GM18858 (cell line): Measurements from ENCODE around the gene MNAT1.
A peak's percentile ranks its signal among the peaks of the same experiment; 100 is the strongest.
"Not testable (repeated sequence)": the region's sequence is repeated elsewhere in the genome, so short reads cannot be mapped to it uniquely, and the experiment has no call there.

Experiments
- ATAC-seq: cut with Tn5 transposase; IDR thresholded peaks from one replicate; pipeline ENCODE4 v1.9.1; 2021; ENCODE audit not compliant: unreplicated experiment

The MNAT1 gene

DNA sequence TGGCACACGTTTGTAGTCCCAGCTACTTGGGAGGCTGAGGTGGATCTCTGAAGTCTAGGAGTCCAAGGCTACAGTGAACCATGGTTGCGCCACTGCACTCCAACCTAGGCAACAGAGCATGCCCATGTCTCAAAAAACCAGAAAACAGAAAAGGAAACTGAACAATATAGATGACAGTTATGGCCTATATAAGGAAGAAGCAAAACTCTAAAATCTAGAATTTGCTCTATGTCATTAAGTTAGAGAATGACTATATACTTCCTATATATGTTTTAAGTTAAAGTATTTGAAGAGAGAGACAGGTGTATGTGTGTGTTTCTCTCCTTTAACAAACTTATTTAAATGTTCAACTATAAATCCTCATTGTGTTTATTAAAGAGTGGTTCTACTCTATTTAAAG lies 65.8 kb downstream of the MNAT1 start:
- no peak for ATAC-seq

DNA sequence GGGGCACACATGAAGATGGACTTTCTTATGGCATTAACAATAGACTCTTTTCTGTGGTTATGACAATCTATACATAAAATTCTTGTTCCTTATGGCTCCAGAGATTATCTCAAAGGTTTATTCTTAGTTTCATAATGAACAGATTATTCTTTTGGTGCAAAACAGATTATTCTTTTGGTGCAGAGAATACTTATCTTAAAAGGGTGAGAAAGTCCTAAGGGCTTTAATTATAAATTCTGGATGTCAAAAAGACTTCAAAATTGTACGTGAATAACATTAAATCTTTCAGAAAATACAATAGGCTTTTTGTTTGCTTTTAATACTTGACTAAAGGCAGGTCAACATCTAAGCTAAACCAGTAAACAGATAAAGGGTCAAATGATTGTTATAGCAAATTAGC lies 69.3 kb downstream of the MNAT1 start:
- ATAC-seq = no peak

DNA sequence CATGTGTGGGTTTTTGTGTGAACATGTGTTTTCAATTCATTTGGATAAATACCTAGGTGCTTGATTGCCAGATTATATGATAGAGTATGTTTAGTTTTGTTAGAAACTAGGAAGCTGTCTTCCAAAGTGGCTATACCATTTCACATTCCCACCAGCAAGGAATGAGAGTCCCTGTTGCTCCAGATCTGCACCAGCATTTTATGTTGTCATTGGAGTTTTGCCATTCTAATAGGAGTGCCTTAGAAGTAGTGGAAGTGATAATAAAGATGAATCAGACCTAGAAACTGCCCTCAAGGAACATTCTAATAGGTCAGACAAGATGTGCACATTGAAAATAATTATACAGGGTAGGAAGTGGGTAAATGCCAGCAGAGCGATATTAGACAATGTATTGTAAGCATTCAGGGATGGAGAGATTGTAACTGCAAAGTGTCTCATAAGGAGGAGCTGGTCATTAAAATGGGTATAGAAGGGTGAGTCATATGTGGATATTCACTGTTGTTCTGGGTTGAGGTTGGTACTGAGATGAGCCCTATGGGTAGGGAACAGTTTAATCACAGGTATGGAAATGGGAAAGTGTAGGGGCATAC lies 71.4 kb downstream of the MNAT1 start:
- no peak for ATAC-seq

DNA sequence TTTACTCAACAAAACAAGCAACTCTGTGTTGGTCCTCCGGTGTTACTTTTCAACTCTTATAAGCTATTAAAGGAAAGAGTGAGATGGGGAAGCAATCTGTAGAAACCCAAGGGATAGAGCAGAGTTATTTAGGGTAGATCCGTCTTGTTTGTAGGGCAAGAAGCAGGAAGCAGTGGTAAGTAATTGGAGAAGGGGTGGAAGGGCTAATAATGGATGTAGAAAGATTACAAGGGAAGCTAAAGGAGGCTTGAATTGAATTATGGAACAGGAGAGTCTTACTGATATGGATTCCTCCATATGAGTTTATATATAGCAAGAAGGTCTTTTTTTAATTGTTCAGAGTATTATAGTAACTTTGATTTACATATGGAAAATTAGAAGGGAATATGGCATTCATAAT lies 72.7 kb downstream of the MNAT1 start:
- ATAC-seq = no peak

- no peak for ATAC-seq
Measured at GRCh38 chr14:60807971-60808370, 73.4 kb downstream of the MNAT1 start.

DNA sequence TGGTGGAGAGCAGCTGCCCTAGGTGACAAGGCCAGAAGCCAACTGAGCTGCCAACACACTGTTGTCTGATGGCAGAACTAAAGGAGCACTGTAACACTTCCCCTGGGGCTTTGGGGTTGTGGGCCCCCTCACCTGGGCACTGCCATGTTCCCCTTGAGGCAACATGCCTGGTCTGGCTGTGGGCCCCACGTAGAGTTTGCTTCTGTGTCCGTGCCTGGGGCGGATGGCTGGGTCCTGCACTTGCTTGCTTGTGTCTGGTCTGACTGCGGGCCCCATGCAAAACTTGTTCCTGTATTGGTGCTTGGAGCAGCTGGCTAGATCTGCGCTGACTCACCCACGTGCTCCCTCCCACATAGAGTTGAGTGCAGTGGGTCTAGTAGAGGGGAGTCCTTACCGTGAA lies 78.4 kb downstream of the MNAT1 start:
- ATAC-seq = no peak

DNA sequence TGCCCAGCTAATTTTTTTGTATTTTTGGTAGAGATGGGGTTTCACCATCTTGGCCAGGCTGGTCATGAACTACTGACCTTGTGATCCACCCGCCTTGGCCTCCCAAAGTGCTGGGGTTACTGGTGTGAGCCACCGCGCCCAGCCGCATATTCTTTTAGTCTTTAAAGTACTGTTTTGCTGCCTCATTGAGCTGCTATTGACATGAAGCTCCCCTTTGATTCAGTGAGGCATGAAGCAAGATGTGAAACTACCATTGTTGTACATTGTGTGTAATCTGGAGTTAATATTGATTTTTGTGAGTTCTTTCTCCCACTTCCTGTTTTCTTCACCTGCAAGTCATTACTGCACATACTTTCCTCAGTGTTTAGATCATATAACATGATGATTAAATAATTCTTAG lies 80.8 kb downstream of the MNAT1 start:
- peak; percentile 98 for ATAC-seq

DNA sequence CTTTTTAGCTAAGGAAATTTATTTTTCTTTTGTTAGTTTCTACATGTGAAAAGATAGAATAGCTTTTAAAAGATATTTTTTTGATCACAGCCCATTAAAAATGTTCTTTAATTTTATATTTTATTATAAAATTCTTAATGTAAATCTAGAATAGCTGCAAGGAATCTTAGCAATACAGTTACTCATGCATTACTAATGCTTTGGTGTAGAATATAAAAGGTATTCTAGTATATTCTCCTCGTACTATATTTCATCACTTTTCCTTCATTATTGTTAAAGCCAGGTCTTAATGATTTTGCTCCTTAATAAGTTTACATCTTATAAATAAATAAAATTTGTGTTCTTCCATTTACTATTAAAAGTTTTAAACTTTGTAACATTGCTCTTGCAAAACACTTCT lies 82.6 kb downstream of the MNAT1 start:
- no peak for ATAC-seq

GRCh38 chr14:60819575-60819974 lies 85.0 kb downstream of the MNAT1 start:
- no peak for ATAC-seq

GRCh38 chr14:60838601-60839000 lies 104.0 kb downstream of the MNAT1 start:
- ATAC-seq = no peak

DNA sequence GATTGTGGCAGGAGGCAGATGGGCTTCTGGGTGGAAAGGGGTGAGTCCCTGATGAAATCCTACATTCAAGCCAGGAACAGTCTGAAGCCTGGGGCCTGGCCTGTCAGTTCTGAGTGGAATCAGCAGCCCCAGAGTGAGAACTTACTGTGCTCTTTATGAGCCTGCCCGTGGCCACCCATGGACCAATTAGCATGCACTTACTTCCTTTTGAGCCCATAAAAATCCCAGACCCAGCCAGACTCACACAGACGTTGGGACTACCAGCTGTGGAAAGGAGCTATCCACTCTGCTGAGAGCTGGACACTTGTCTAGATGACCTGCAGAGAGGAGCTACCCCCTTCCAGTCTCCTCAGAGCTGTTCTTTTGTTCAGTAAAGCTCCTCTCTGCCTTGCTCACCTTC lies 104.5 kb downstream of the MNAT1 start:
- no peak for ATAC-seq

DNA sequence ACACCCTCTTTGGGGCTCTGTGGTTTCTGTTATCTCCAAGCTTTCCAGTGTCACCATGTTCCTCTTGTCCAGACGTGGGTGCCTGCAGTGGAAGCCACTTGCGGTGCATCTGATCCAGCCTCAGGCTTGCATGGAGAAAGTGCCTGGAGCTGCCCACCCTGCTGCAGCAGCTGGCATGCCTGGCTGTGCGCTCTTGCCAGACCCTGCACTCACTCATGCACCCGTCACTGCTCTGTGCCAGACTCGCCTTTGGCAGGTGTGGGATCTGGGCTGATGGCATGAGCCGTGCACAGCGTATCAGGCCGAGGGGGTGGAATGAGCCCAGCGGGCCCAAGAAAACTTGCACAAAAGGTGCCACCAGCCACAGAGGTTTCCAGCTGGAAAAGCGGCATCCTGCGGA lies 105.1 kb downstream of the MNAT1 start:
- ATAC-seq = no peak

DNA sequence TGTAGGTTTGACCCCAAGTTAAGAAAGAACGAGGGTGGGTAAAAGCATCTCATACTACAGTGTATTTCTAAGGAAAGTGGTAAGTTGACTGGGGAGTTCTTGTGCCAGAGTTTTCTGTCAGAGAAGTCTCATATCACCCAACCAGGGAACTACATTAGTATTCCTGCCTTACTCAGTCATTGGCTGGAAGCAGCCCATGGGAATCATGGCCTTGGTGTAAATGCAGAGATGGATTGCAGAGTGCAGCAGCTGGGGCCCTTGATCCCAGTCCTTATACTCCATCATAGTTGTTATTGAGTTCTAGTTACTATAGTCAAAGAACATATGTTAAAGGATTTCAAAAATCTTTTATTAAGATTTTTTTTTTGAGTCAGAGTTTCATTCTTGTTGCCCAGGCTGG lies 105.8 kb downstream of the MNAT1 start:
- ATAC-seq = no peak

DNA sequence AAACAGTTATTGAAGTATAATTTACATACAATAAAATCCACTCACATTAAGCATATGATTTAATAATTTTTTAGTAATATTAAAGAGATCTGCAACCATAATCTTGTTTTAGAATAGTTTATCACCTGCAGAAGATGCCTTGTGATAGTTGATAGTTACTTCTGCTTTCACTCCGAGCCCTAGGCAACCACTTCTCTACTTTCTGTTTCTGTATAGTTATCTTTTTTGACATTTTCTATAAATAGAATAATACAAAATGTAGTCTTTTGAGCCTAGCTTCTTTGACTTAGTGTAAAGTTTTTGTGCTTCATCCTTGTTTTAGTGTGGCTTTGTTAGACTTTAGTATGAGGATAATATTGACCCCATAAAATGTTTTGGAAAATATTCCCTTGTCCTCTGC lies 111.0 kb downstream of the MNAT1 start:
- ATAC-seq = peak; percentile 96

DNA sequence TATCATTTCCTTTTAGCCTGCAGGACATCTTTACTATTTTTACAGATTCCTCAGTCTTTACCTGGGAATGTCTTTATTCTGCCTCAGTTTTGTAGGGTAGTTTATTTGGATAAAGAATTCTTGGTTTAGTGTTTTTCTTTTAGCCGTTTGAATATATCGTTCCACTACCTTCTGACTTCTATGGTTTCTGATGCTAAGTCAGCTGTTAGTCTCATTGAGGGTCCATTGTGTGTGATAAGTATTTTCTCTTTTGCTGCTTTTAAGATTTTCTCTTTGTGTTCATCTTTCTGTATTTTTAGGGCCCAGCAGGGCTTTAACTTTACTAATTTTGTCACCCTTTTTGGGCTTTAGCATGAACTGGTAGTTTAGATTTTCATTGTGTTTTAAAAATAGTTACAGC lies 113.5 kb downstream of the MNAT1 start:
- ATAC-seq = no peak

GRCh38 chr14:60851692-60852091 lies 117.1 kb downstream of the MNAT1 start:
- not testable (repeated sequence) for ATAC-seq

DNA sequence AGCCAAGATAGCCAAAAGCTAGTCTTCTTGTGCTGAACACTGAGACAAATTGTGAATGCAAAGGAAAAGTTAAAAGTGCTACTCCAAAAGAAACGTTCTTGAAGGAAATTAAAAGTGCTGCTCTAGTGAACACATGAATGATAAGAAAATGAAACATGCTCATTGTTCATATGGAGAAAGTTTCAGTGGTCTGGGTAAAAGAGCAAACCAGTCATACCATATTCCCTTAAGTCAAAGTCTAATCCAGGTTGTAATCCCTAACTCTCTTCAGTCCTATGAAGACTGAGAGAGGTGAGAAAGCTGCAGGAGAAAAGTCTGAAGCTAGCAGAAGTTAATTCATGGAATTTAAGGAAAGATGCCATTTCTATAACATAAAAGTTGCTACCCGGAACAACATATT lies 121.5 kb downstream of the MNAT1 start:
- peak; percentile 46 for ATAC-seq

GRCh38 chr14:60859525-60859924 lies 125.0 kb downstream of the MNAT1 start:
- ATAC-seq = no peak

- no peak for ATAC-seq
Measured at GRCh38 chr14:60861545-60862140, 127.1 kb downstream of the MNAT1 start.

- ATAC-seq = no peak
Measured at GRCh38 chr14:60862283-60862682, 127.7 kb downstream of the MNAT1 start.

DNA sequence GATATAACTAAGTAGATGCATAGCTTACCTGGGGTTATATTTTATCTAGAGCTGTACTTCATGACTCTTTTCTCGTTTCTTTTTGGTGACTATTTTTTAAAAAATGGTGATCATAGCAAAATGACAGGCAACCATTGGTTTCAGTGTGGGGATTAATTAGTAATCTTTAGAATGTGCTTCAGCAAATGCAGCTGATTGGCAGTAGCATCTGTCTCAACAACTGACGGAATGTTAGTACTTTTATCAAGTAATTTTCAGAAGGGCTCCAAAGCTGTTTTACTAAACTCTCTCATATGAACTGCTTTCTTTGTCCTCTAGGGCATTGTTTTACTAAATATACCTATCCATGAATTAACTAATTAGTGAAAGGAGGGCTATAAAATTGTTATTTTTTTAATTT lies 128.7 kb downstream of the MNAT1 start:
- no peak for ATAC-seq

DNA sequence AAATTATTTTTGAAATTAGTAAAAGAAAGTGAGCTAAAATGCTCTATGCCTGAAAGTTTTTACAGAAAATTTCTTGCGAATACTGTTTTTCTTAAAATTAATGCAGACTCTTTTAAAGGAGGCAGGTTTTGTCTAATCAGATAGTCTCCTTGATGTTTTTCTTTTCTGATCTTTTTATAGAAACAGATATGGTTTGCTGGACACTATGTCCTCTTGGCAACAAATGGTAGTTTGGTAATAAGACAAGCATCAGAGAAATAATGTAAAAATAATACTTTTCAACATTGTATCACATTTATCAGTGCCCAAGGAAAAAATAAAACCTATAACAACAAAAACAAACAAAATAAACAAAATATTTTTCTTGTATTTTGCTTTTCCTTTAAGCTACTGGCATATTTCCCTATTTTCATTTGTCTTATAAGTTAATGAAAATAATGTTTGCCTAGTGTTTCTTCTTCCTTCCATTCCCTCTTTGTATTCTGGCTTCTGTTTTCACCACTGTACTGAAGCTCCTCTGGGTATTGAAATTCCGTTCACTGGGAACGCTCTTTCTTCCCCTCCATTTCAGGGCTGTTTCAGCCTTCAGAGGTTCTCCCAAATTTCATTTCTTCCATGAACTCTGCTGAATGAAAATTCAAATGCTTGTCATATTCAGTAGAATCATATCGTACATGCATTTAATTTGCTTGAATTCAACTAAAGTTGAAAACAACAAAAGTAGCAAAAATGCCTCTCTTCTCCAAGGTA lies 131.0 kb downstream of the MNAT1 start:
- no peak for ATAC-seq
